Measurements from ENCODE around the gene POLR1D.

The POLR1D gene, protein sequence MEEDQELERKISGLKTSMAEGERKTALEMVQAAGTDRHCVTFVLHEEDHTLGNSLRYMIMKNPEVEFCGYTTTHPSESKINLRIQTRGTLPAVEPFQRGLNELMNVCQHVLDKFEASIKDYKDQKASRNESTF

GRCh38 chr13:27621366-27622101 lies at the start of gene POLR1D:
Gene POLR1D, plus strand, starts transcription at chr13:27621892. Its CDS starts 92 bp downstream, at chr13:27621984.
- DNase-seq (ENCODE audit: low spot score): peak; percentile 86

DNA sequence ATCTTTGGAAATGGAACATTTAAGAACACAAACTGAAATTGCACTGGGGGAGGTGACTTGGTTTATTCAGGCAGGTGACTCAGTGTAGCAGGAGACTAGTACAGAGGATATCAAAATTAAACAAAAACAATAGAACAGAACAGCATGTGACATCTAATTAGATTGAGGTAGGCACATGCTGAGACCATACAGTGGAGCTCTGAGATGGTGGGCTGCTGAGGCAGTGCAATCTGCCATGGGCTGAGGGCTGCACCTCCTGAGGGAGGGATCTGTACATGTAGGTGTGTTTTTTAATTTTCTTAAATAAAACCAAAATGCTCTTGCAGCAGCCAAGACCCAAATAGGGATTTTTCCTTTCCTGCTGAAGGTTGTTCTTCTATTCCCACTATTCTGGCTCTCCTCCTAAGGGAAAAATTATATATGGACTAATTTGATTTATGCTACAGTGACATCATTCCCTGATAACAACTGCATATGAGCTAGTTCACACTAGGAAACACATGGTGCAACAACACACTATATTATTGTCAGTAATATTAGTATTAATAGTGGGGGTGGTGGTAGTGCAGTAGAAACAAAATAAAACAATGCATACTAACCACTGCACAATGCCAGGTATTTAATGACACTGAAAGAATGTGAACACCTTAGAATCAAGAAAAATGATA lies 49.3 kb upstream of the POLR1D start:
- no peak for DNase-seq (ENCODE audit: low spot score)

DNA sequence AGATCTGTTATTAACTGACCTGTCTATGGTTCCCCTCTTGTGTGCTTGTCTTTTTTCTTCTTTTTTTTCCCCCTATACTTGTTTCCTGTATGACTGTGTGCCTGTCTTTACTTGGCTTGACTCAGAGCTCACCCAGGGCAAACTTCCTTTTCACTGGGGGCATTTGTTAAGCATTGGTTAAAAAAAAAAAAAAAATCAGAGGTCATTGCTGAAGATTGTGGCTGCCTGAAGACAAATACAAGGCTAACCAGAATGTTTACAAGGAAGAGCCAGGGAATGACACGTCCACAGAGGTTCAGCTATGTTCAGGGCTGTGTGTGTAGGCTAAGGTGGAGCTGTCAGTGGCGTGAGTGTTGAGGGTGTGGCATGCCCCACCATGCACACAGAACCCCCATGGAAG lies 48.4 kb upstream of the POLR1D start:
- DNase-seq (ENCODE audit: low spot score): no peak

- no peak for DNase-seq (ENCODE audit: low spot score)
Observed at GRCh38 chr13:27574661-27575060, 47.0 kb upstream of the POLR1D start.

DNA sequence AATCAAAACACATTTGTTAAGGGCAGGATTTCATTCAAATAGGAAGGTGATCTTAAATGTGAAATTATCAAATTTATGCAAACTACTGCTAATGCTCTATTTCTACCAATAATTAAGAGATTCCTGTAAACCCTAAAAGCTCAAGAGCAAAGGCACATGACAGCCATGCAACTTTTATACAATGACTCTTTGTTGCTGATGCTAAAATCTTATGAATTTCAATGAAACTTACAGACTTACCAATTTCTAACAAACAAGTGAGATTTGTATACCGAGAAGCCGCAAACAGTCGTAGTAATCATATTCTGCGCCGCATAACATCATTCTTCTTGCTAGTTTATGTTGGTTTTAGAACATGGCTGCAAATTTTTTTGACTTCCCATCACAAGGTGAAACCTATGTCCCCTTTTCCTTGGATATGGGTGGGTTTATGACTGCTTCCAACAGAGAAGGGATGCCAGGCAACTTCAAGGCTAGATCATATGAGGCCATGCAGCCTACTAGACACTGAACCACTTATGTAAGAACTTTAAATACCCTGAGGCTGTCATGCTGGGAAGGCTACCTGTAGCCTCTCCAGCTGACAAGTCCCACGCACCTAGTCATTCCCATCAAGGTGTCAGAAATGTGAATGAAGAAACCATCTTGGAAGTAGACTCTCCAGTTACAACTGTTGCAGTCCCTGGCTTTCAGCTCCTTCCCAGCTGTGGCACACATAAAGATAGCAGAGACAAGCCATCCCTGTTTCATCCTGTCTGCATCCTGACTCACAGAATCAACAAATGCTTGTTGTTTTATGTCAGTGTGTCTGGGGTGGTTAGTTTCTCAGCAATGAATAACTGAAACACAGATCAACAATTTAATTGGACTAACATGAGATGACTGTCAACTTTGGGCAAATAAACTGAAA lies 43.3 kb upstream of the POLR1D start:
- DNase-seq (ENCODE audit: low spot score): no peak

- DNase-seq (ENCODE audit: low spot score): no peak
Observed at GRCh38 chr13:27583645-27584044, 38.0 kb upstream of the POLR1D start.

DNA sequence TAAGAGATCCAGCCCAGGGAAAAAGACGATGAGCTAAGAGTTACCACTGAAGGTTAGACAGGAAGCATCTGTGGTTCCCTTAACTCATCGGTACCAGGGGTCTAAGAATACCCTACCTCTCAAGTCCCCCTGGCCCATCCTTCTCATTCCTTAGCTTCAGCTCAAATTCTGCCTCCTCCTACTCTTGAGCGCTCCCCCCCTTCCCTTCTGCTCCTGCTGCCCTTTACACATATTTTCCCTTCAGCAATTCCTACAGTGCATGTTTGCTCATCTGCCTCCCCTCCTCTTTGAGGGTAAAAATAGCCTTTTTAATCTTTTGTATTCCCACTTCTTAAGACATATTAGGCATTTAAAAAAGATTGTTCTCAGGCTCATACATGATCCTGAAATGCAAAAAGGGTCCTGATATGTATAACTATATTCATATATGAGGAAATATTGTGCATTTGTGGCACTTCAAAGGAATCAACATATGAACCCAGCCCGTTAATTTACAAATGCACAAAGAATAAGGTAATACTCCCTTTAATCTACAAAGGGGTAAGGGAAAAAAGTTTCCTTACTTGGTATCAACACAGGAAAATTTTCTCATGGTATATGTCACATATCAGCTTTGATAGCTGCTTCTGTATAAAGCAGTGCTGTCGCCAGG lies 34.5 kb upstream of the POLR1D start:
- DNase-seq (ENCODE audit: low spot score): no peak

DNA sequence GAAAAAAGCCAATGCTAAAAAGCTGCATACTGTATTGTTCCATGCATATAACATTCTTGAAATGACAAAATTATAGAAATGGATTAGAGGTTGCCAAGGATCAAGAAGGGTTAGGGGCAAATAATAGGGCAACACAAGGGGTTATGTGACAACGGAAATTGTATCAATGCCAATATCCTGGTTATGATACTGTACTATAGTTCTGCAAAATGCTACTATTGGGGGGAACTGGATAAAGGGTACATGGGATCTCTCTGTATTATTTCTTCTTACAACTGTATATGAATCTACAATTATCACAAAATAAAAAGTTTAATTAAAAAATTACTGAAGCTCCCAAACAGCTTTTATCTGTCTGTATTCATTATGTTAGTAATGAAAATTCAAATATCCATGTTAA lies 33.3 kb upstream of the POLR1D start:
- DNase-seq (ENCODE audit: low spot score): no peak

DNA sequence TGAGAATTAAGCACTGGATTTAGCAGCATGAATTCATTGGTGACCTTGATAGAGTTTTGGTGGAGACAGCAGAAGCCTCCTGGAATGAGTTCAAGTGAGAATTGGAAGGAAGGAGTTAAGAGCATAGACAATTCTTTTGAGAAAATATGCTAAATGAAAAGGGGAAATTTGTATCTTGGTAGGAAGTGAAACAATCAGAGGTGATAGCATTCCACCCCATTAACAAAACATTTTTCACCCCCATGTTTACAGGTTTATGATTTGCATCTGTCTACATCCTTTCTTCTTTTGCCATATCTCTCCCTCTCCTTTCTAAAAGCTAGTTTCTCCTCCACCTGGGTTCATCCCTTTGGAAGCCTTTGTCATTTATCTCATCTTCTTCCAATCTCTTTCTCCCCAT lies 28.8 kb upstream of the POLR1D start:
- no peak for DNase-seq (ENCODE audit: low spot score)

- no peak for DNase-seq (ENCODE audit: low spot score)
Observed at GRCh38 chr13:27593267-27593666, 28.4 kb upstream of the POLR1D start.

- peak; percentile 66 for DNase-seq (ENCODE audit: low spot score)
Observed at GRCh38 chr13:27595055-27595811, 26.5 kb upstream of the POLR1D start.

DNA sequence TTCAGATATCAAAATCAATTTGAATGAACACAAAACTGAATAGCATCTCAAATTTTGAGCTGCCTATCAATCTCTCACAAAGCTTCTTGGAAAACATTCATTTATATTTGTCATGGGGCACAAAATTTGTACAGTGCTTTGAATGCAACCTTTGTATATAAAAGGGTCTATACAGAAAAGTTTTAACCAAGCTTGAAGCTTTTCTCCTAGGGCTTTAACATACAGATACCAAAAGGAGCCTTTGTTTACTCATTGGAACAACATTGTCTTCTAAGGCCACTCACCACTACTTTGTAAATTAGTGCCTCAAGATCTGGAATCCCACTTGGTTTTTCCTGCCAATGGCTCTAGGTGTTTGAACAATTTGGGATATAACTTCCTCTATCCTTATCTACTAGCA lies 22.6 kb upstream of the POLR1D start:
- peak; percentile 45 for DNase-seq (ENCODE audit: low spot score)

GRCh38 chr13:27599845-27600553 lies 21.7 kb upstream of the POLR1D start:
- DNase-seq (ENCODE audit: low spot score): peak; percentile 93

DNA sequence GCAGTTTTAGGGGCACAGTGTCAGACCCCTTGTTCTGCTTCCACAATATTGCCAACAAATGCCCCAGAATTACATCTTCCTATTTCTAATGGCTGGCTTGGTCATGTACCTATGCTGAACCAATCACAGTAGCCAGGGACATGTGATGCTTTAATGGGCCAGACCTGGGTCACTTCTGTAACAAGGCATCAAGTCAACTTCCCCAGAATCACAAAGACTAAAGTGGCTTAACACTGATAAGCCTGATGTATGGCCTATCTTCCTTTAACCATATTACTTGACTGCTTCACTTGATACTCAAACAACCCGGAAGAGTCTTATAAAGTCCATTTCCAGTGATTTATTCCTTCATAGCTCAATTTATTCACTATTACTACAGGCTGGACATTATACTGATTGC lies 21.0 kb upstream of the POLR1D start:
- DNase-seq (ENCODE audit: low spot score): peak; percentile 63

GRCh38 chr13:27601208-27601607 lies 20.5 kb upstream of the POLR1D start:
- no peak for DNase-seq (ENCODE audit: low spot score)

DNA sequence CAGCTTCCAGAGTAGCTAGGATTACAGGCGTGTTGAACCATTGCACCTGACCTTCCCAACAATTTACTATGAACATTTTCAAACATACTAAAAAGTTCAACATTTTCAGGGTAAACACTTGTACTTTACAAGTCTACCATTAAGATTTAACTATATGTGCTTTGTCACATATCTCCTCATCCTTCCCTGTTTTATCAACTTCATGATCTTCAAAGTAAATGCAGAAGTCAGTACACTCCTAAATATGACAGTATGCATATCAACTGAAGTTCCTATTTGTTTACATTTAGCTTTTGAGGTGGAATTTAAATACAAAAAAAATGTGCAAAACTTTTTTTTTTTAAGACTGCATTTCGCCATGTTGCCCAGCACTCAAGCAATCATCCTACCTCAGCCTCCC lies 19.9 kb upstream of the POLR1D start:
- DNase-seq (ENCODE audit: low spot score): no peak

DNA sequence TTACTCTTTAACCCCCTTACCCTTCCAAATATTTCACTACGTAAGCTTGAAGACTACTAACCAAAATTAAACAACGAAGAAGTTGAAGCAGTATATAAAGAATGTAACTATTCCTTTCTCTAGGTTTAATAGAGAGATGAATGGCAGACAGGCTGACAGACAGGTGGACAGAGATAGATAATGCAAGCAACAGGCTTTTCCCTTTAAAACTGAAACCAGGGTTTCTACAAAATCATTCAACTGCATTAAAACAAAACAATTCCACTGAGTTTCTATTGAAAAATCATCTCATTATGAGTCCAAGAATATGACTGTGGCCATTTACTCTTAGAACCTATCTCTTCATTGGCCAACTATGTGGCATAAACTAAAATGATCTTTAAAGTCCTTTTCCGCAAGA lies 16.6 kb upstream of the POLR1D start:
- DNase-seq (ENCODE audit: low spot score): peak; percentile 56

DNA sequence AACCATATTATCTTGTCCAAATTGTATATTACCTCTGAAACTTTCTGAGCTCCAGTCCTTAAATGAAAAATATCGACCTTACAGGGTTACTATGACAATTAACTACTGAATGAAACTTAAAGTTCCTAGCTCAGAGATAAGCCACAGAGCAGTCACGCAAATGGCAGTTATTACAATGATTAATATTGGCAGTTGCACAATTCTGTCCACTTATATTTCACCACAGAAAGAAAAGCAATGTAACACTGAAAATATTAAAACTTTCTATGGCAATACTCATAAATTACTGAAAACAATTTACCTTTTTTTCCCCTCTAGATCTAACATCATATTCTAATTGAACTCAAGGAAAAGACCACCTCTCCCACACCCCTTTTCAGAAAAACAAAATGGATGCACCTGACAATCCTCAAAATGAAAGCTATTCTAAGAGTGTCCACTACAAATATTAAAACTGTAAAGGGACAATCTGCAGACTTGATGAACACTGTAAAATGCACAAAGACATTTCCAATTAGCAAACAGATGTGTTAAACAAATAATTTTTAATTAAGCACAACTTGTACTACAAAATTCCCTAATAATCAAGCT lies 16.0 kb upstream of the POLR1D start:
- peak; percentile 49 for DNase-seq (ENCODE audit: low spot score)

GRCh38 chr13:27607125-27607524 lies 14.6 kb upstream of the POLR1D start:
- peak; percentile 52 for DNase-seq (ENCODE audit: low spot score)

DNA sequence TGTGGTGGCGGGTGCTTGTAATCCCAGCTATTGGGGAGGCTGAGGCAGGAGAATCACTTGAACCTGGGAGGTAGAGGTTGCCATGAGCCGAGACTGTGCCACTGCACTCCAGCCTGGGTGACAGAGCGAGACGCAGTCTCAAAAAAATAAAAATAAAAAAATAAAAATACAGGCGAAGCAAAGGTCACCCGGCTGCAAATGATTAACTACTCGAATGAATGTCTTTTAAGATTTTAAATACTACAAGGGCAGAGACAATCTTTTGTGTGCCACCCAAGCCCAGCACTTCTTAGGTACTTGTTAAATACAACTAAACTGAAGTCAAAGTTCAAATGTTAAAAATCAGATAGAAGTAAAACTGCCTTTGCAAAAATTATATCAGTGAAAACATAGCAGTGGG lies 8.1 kb upstream of the POLR1D start:
- DNase-seq (ENCODE audit: low spot score): no peak
